Adrenal gland (tissue), 12 donors: Measurements from ENCODE around the gene KCNAB1. TPM values are rescaled to one million over a fixed set of nuclear protein-coding genes. Genes with fewer than 3 reads are reported as not detected.

ENCODE experiments used
- DNase-seq, 7 donors: peaks; one replicate each; pipeline ENCODE4 v3.0.0-alpha.2; 2019 to 2020
- H3K27ac ChIP-seq, 5 donors: fragments of 200-600 bp; sonication (generic) in 4 of 5; 1 replicate in 3 of 5; 2 replicates in 2 of 5; pipeline versions ENCODE4 v1.5.1 to v1.8.0; 2016 to 2020; ENCODE audit warnings: mild to moderate bottlenecking in 1 of 5
- H3K27me3 ChIP-seq: fragments of 200-600 bp; 2 replicates; pipeline ENCODE4 v1.8.0; 2021
- H3K36me3 ChIP-seq, 2 donors: fragments of 200-600 bp; replicated peaks in 1 of 2; 1 replicate in 1 of 2; 2 replicates in 1 of 2; pipeline versions ENCODE4 v1.5.1 to v1.8.0; 2018 to 2022
- H3K4me1 ChIP-seq, 2 donors: fragments of 200-600 bp; replicated peaks in 1 of 2; 1 replicate in 1 of 2; 2 replicates in 1 of 2; pipeline versions ENCODE4 v1.5.1 to v1.8.0; 2018 to 2021
- H3K4me3 ChIP-seq, 4 donors: fragments of 200-600 bp; sonication (generic) in 3 of 4; one replicate each; pipeline ENCODE4 v1.5.1; 2016 to 2018
- H3K9me3 ChIP-seq, 3 donors: fragments of 200-600 bp; sonication (generic) in 1 of 3; replicated peaks in 1 of 3; 1 replicate in 2 of 3; 2 replicates in 1 of 3; pipeline versions ENCODE4 v1.5.1 to v1.8.0; 2016 to 2021
- CTCF ChIP-seq, 6 experiments: fragments of 450-650 bp in 4 of 6; fragments of 200-600 bp in 2 of 6; sonication (generic) in 1 of 6; IDR thresholded peaks; 1 replicate in 5 of 6; 2 replicates in 1 of 6; pipeline versions ENCODE4 v1.5.1 to v1.8.0; 2016 to 2021; ENCODE audit warnings: antibody characterized with exemption in 6 of 6, mild to moderate bottlenecking in 2 of 6, moderate library complexity in 1 of 6
- POLR2A ChIP-seq, 2 donors: fragments of 450-650 bp; IDR thresholded peaks; one replicate each; pipeline ENCODE4 v1.6.1; 2017; ENCODE audit warnings: antibody characterized with exemption in 2 of 2, mild to moderate bottlenecking in 2 of 2, moderate library complexity in 1 of 2
- WGBS, 4 donors: extraction: QIAGEN DNeasy Blood & Tissue Kit in 2 of 4; methylation state at CpG; one replicate each; pipeline versions ENCODE4 v1.1.5 to v1.1.7; 2013 to 2017; 5-methylcytosine and 5-hydroxymethylcytosine counted together
- intact Hi-C, 2 donors: fragments of 100-400 bp; cut with DNase I; formaldehyde crosslinking; loops; one replicate each; pipeline versions ENCODE4 v1.14.1 to v1.15.0; 2022 to 2023
- polyA plus RNA-seq, 3 donors: library from polyadenylated mRNA; stranded (reverse); fragments of 200-250 nt in 2 of 3; fragments of 350-450 nt in 1 of 3; fragmentation: Illumina TruSeq in 1 of 3; extraction: RNeasy Lipid Tissue Mini Kit (QIAGEN cat#74804) in 1 of 3; gene quantifications; one replicate each; pipeline ENCODE4 v1.2.3, GENCODE V29; 2013 to 2014
- total RNA-seq, 9 donors: library from RNA; depleted of rRNA in 4 of 9; stranded (reverse); fragments of >200 nt in 4 of 9; fragments of 120-200 nt in 1 of 9; fragmentation: NEBNext Ultra II Directional in 1 of 9; extraction: Animal tissue kit (Norgen Biotek cat#: 25700) in 1 of 9; gene quantifications; one replicate each; pipeline versions ENCODE4 v1.1.0 to v1.2.4, GENCODE V29; 2013 to 2023
- donor health status: healthy with polysubstance abuse.
- donor health status: Bipolar disorder and iron deficiency.
- donor health status: DM: yes; HTN: yes; CAD: no.
- donor health status: DM: no; HTN: no; CAD: no.
- donor health status: DM: no; HTN: no; CAD: no.
- donor health status: DM: yes; HTN: yes; CAD: no.

Gene KCNAB1
- total and polyA plus RNA-seq, 12 donors: 0.36 to 5.0 (median 1.5) TPM

- TF ChIP-seq POLR2A (IDR thresholded peaks at IDR 0.05) (no peak), CTCF (IDR thresholded peaks at IDR 0.05) (no peak)
- Histone ChIP-seq H3K9me3 (no peaks in the 10 kb centered on the region), H3K27me3 (no peaks in the 10 kb centered on the region), H3K4me1 (no peaks in the 10 kb centered on the region), H3K4me3 (peak overlapping the region in 1 of 4 donors; percentile 34), H3K36me3 (no peaks in the 10 kb centered on the region), H3K27ac (no peak overlapping the region)
- intact Hi-C loops: no loop called here
- DNase-seq: no peak
- WGBS, 4 donors: 46 to 60% (median 53%) methylated on average over 1 of the region's 1 CpG
Measured at GRCh38 chr3:156161172-156161571, 40.8 kb downstream of the KCNAB1 start.

- TF ChIP-seq POLR2A (IDR thresholded peaks at IDR 0.05) (no peak), CTCF (IDR thresholded peaks at IDR 0.05) (no peak)
- intact Hi-C loops: no loop called here
- WGBS, 4 donors: 39 to 53% (median 44%) methylated on average over 2 of the region's 2 CpGs
Measured at GRCh38 chr3:156163848-156164247, 43.5 kb downstream of the KCNAB1 start.

GRCh38 chr3:156166808-156167207 lies 46.4 kb downstream of the KCNAB1 start:
- no peaks in the 10 kb centered on the region for H3K27me3 ChIP-seq
- TF ChIP-seq CTCF (IDR thresholded peaks at IDR 0.05) (no peak), POLR2A (IDR thresholded peaks at IDR 0.05) (no peak)
- no peak overlapping the region for H3K4me3 ChIP-seq
- no peak for DNase-seq
- no peaks in the 10 kb centered on the region for H3K36me3 ChIP-seq
- no peaks in the 10 kb centered on the region for H3K9me3 ChIP-seq
- intact Hi-C loops: no loop called here
- H3K4me1 ChIP-seq: no peaks in the 10 kb centered on the region
- 75 to 84% (median 81%) methylated on average over 4 of the region's 4 CpGs for WGBS, 4 donors
- no peak overlapping the region for H3K27ac ChIP-seq

More at GRCh38 chr3:156163848-156164247, 43.5 kb downstream of the KCNAB1 start:
- no peaks in the 10 kb centered on the region for H3K9me3 ChIP-seq
- no peak for DNase-seq
- no peaks in the 10 kb centered on the region for H3K36me3 ChIP-seq
- H3K4me3 ChIP-seq: no peak overlapping the region
- H3K27me3 ChIP-seq: no peaks in the 10 kb centered on the region
- H3K27ac ChIP-seq: no peak overlapping the region
- no peaks in the 10 kb centered on the region for H3K4me1 ChIP-seq

- no peaks in the 10 kb centered on the region for H3K27me3 ChIP-seq
- no peaks in the 10 kb centered on the region for H3K9me3 ChIP-seq
- no peaks in the 10 kb centered on the region for H3K4me1 ChIP-seq
- intact Hi-C loops: no loop called here
- no peak overlapping the region for H3K4me3 ChIP-seq
- DNase-seq: no peak
- no peaks in the 10 kb centered on the region for H3K36me3 ChIP-seq
- H3K27ac ChIP-seq: no peak overlapping the region
- TF ChIP-seq CTCF (IDR thresholded peaks at IDR 0.05) (no peak), POLR2A (IDR thresholded peaks at IDR 0.05) (no peak)
Measured at GRCh38 chr3:156170571-156170970, 50.2 kb downstream of the KCNAB1 start.
